Neural crest cell (in vitro differentiated cells): ENCODE data around the gene NAV2. TPM values are rescaled to one million over a fixed set of nuclear protein-coding genes. Genes with fewer than 3 reads are reported as not detected.

Experiments used
- DNase-seq: peaks from one replicate; pipeline ENCODE4 v3.0.0; 2021; ENCODE audit warnings: low read depth, mixed read lengths, low spot score
- H3K27ac Mint-ChIP-seq: one replicate; pipeline ENCODE4 v1.8.0; 2021; ENCODE audit warnings: mild to moderate bottlenecking, mixed read lengths; ENCODE audit not compliant: unreplicated experiment
- H3K27me3 Mint-ChIP-seq: 2 replicates; pipeline ENCODE4 v1.8.0; 2021; ENCODE audit warnings: low read depth, mild to moderate bottlenecking, mixed read lengths
- H3K36me3 Mint-ChIP-seq: 2 replicates; pipeline ENCODE4 v1.8.0; 2021; ENCODE audit warnings: low read depth, mild to moderate bottlenecking, mixed read lengths
- H3K4me1 Mint-ChIP-seq: 2 replicates; pipeline ENCODE4 v1.8.0; 2021; ENCODE audit warnings: mixed read lengths
- H3K4me3 Mint-ChIP-seq: one replicate; pipeline ENCODE4 v1.8.0; 2021; ENCODE audit warnings: mild to moderate bottlenecking, mixed read lengths
- H3K9me3 Mint-ChIP-seq: 2 replicates; pipeline ENCODE4 v1.8.0; 2021; ENCODE audit warnings: mixed read lengths
- CTCF ChIP-seq: fragments of 200-600 bp; sonication (generic); conservative IDR thresholded peaks from 2 replicates; pipeline ENCODE4 v1.5.0; 2021; ENCODE audit warnings: antibody characterized with exemption, mild to moderate bottlenecking
- total RNA-seq: library from RNA; stranded (reverse); gene quantifications from 2 replicates; pipeline ENCODE4 v1.2.1, GENCODE V29; 2021

Gene NAV2
- total RNA-seq, 1 donor from 2014 or later, result 14.1 TPM

GRCh38 chr11:19800162-19800561 lies 87.5 kb downstream of the NAV2 start:
- H3K27ac Mint-ChIP-seq, result no peak overlapping the region
- H3K4me3 Mint-ChIP-seq, result no peak overlapping the region

GRCh38 chr11:19800714-19801519 lies 88.3 kb downstream of the NAV2 start:
- Mint-ChIP-seq H3K36me3 (no peaks in the 10 kb centered on the region), H3K9me3 (no peaks in the 10 kb centered on the region), H3K27me3 (no peaks in the 10 kb centered on the region), H3K4me1 (peaks cover 19% of the 10 kb centered on the region), H3K27ac (no peak overlapping the region), H3K4me3 (no peak overlapping the region)
- DNase-seq, result no peak
- TF ChIP-seq CTCF, result peak; percentile 39

More at GRCh38 chr11:19800162-19800561, 87.5 kb downstream of the NAV2 start:
- Mint-ChIP-seq H3K4me1 (peaks cover 13% of the 10 kb centered on the region), H3K27me3 (no peaks in the 10 kb centered on the region), H3K36me3 (no peaks in the 10 kb centered on the region), H3K9me3 (no peaks in the 10 kb centered on the region)
- no peak for DNase-seq
- TF ChIP-seq CTCF, result peak; percentile 32

- Mint-ChIP-seq H3K4me3 (no peak overlapping the region), H3K4me1 (peaks cover 34% of the 10 kb centered on the region), H3K9me3 (no peaks in the 10 kb centered on the region), H3K36me3 (no peaks in the 10 kb centered on the region), H3K27me3 (no peaks in the 10 kb centered on the region), H3K27ac (no peak overlapping the region)
- DNase-seq, result no peak
- no peak for TF ChIP-seq CTCF
Measured at GRCh38 chr11:19802773-19803293, 90.2 kb downstream of the NAV2 start.

GRCh38 chr11:19803506-19803998 lies 90.9 kb downstream of the NAV2 start:
- H3K27ac Mint-ChIP-seq, result no peak overlapping the region
- H3K9me3 Mint-ChIP-seq, result no peaks in the 10 kb centered on the region
- H3K4me3 Mint-ChIP-seq, result no peak overlapping the region
- no peak for DNase-seq
- no peak for TF ChIP-seq CTCF
- no peaks in the 10 kb centered on the region for H3K36me3 Mint-ChIP-seq
- no peaks in the 10 kb centered on the region for H3K27me3 Mint-ChIP-seq
- H3K4me1 Mint-ChIP-seq, result peaks cover 41% of the 10 kb centered on the region

GRCh38 chr11:19805376-19805775 lies 92.7 kb downstream of the NAV2 start:
- peaks cover 56% of the 10 kb centered on the region for H3K4me1 Mint-ChIP-seq
- no peaks in the 10 kb centered on the region for H3K27me3 Mint-ChIP-seq
- no peak overlapping the region for H3K4me3 Mint-ChIP-seq

More at GRCh38 chr11:19805376-19805775, 92.7 kb downstream of the NAV2 start:
- Mint-ChIP-seq H3K9me3 (no peaks in the 10 kb centered on the region), H3K36me3 (no peaks in the 10 kb centered on the region), H3K27ac (no peak overlapping the region)
- no peak for TF ChIP-seq CTCF
- no peak for DNase-seq
